Endometrium (tissue), 2 donors: ENCODE data around the gene PRDM16.

Experiments used
- FAIRE-seq: peaks from 2 replicates; lab custom pipeline; 2012; peaks lifted over from hg19 to GRCh38; lab: Jason Lieb, UNC
- donor health status: control.
- donor health status: control.

The PRDM16 gene

GRCh38 chr1:3207217-3207848 lies 138.3 kb downstream of the PRDM16 start:
- no peak for FAIRE-seq

DNA sequence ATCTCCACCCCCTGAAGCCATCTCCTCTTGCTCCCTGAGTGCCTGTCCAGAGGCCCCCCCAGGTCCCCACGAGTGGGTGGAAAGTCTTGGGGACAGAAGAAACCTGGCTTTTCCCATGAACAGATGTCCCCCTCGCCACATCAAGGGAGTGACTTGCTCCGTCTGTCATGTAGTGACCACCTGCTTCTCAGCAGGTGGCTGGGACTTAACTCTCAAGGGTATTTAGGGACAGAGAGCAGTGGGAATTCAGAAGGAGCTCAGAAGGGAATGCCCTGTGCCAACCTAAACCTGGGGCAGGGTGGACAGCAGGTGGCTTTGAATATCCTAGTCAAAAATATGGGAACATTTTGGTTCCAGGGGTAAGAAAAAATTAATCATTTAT lies 139.8 kb downstream of the PRDM16 start:
- FAIRE-seq: no peak

- FAIRE-seq: no peak
These were observed 140.2 kb downstream of the PRDM16 start for GRCh38 chr1:3209201-3209600.

GRCh38 chr1:3211582-3212375 lies 142.8 kb downstream of the PRDM16 start:
- FAIRE-seq: no peak

DNA sequence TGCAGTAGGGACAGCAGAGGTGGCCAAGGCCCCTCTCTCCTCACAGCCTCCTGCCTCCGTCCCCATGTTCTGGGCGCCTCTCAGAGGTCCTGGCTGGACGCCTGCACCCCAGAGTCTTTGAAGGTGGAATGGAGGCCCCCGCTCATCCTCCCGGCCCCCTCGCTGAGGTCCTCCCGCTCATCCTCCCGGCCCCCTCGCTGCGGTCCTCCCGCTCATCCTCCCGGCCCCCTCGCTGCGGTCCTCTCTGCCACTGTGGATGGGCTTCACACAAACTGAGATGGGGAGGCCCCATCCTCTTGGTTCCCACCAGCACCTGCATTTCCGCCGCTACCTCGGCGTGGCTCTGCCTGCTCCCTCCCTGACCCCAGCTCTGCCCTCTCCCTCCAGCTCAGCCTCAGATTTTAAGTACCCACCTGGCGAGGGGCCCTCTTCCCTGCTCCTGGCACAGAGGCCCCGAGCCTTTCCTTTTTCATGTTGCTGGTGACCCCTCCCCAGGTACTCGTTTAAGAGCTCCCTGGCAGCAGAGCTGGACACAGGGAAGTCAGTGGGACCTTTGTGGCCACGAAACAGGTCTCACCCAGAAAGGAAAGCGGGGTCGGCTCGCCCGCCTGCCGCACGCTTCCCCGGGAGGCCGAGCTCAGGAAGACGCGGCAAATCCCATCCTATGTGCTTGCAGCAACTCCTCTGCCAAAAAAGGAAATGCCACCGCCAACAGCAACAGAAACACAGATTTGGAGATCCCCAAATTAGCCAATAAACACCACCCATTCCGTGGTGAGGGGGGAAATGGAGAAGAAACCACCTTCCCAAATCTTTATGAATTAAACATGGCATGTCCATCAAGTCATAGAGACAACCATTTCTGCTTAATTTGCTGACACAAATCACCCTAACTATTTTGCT lies 143.7 kb downstream of the PRDM16 start:
- FAIRE-seq: no peak

DNA sequence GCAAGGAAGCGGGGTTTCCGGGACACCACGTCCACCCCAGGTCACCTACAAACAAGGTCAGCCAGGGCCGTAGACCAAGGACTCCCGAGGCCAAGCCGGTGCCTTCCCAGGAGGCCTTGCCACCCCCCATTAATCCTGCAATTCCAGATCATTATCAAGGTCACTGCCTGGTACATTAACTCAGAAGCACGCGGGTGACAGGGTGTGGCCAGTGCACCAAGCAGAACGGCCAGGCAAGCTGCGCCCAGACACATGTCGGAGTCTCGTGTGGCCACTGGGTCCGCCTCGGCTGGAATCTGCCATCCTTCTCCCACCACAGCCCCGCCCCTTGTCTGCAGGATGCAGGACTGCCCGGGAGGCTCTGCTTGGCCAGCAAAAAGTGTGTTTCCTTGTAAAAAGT lies 144.7 kb downstream of the PRDM16 start:
- no peak for FAIRE-seq

- no peak for FAIRE-seq
These were observed 146.4 kb downstream of the PRDM16 start for GRCh38 chr1:3215198-3216014.

- no peak for FAIRE-seq
These were observed 147.0 kb downstream of the PRDM16 start for GRCh38 chr1:3216015-3216391.

DNA sequence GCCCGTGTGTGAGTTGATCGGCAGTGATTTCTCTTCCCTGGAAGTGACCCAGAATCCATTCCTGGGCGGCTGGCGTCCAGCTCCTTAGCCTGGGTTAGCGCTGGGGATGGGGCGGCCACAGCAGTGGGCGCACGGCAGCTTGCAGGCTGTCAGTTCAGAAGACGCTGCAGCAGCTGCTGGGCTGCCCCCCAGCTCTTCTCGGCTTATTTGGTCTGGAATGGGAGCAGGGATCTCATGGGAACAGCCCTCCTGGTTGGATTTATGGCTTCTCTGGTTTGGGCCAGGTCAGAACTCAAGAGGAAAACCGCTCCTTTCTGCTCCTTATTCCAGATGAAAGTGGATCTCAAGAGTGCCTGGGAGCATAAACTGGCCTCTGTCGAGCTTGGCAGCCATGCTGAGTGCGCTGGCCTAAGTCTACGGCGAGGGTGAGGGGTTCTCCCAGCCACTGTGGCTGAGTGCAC lies 148.2 kb downstream of the PRDM16 start:
- FAIRE-seq: no peak

DNA sequence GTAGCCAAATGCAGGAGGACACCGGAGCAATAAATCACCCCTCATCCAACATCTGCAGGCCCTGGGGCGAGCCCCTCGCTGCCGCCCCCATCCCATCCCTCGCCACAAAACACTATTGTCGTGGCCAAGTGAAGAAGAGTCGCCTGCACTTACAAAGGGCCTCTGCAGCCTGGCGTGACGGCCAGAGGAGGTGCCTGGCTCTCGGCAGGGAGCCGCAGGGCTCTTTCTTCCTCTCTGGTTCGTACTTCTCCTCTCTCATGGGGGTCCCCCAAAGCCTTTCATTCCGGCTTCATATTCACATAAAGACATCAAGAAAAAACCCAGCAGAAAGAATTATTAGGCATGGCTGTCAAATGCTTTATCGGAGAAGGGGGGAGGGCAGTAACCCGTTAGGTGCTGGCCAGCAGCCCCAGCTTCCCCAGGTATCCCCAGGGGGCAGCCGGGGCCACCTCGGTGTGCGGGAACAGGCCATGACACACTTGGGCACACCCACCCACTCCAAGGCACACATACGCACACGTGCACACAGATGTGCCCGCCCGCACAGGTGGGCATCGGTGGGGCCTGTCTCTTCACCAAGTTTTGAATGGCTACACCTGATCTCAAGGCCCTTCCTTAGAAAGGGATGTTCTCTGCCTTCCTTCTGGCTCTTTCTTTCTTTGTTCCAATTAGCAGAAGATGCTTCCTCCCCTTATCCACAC lies 149.1 kb downstream of the PRDM16 start:
- no peak for FAIRE-seq

DNA sequence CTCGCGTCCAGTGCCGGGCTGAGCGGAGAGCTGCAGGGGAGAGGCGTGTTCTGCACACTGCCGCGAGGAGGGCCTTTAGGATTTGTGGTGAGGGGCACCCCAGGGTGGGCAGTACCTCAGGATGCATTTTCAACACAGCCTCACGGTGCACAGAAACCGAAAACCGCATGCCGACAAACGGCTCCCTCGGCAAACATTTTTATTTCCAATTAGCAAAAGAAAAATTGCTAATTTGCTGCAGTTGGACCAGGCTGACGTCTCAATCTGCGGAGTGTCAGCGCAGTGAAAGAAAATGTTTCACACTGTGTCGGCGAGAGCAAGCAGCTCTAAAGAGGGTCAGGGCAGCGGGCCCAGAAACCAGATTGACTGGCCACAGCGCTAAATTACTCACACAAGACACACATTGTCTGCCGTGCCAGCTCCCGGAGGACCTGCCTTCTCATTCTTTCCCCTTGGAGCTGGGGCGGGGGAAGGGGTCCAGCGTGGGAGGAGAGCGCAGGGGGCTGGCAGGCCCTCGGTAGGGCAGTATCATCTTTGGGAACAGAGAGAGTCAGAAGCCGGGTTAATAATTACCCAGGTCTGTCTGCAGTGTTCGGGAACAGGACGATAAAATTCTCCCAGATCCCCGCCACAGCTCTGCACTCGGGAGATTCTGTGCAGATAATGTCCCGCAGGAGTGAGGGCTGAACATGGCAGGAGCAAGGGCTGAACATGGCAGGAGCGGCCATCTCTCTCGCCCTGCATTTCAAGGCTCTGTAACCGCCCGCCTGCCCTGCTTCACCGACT lies 150.2 kb downstream of the PRDM16 start:
- no peak for FAIRE-seq

- FAIRE-seq: no peak
These were observed 150.9 kb downstream of the PRDM16 start for GRCh38 chr1:3219791-3220467.

DNA sequence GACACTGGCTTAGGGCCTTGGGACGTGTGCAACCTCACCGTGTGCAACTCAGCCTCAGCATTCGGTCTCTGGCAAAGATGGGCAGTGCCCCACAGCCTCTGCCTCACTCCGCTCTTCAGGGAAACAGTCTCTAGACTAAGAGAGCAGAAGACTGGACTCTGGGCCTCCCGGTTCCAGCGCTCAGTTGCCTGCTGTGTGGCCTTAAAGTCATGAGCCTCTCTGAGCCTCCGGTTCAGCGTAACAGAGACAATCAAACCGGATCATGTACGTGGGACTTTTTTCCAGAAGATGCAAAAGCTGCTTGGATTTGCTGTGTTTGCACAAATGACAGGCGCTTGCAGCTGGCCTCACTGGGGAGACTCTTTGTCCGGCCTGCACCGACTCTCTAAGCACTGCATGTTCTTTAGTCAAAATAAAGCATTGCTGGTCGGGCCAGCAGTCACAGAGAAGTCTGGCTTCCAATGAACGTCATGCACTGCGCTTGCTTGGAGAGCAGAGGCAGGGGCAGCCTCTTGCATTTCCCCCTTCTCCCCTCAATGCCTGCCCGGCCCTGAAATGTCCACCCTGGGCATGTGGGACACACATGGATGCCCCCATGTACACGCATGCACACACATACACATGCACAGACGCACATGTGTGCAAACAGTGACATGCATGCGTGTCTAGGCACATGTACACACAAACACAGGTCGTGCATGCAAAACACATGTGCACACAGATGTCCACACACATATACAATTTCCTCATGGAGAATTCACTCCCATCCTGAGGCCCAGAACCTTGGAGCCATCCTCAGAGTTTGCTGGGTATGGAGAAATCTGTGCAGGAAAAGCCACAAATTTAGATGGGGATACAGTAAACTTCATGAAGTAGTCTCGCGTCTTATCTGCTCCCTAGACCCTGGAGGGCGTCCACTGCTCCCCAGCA lies 152.4 kb downstream of the PRDM16 start:
- FAIRE-seq: no peak

DNA sequence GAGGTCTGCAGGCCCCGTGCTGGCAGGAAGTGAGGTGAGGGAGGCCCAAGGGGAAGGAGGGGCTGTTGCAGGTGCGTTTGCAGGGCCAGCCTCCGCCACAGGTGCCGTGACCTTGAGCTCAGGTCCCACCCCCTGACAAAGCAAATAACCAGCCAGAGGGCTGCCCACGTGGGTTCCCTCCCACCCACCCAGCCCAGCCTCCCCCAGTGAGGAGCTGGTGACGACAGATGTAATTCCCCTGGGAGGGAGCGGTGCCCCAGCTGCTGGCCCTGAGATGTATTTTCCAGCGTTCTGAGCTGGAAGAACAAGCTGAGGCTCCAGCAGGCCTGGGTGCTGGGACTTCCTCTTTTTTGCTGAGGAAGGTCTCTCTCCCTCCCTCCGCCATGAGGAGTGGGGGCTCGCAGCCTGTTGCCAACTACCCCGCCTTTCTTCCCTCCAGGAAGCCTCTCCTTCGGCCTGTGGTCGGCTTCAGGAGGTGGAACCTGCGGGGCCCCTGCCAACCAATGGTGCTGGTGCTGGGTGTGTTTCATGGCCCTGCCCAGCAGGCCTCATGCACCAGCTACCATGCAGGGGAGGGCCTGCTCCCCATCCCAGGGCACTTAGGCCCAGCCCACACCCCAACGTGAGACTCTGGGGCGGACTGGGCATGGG lies 153.2 kb downstream of the PRDM16 start:
- FAIRE-seq: no peak

GRCh38 chr1:3225661-3226060 lies 156.7 kb downstream of the PRDM16 start:
- FAIRE-seq: no peak

DNA sequence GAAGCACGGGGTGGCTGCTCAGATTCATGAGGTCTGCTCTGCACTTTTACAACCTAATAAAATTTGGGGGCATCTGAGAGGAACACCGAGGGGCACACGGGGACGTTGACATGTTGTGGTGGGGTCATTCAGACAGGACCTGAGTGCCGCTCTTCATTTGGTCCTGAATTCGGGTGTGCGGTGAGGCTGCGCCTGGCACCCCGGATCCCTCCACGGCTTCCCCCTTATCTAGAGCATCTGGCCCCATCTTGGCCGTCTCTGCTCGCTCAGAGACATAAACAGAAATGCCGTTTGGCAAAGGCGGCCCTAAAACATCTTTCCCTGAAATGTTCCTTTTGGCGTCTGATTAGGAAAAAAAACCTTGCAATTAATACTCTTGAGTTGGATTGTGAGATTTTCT lies 157.2 kb downstream of the PRDM16 start:
- FAIRE-seq: no peak

- no peak for FAIRE-seq
These were observed 157.8 kb downstream of the PRDM16 start for GRCh38 chr1:3226701-3227350.

DNA sequence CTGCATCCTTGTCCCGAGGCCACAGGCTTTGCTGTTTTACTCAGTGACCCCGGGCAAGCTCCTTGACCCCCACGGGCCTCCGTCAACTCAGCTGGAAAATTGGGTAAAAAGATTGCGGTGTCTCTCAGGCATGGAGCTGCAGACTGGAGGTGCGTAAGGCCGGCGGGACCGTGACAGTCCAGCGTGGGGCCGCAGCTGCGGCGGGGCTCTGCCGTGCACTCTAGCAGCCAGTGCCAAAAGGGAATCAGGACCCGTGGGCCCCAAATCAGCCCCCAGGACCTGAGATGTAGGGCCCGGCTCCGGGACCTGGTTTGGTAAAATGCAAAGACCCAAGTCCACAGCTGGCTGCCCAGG lies 158.3 kb downstream of the PRDM16 start:
- FAIRE-seq: no peak
